Spleen (tissue), 13 donors: ENCODE results near the gene DEFB131B. TPM values are rescaled to one million over a fixed set of nuclear protein-coding genes. Genes with fewer than 3 reads are reported as not detected.
"Not testable (repeated sequence)": the region's sequence is repeated elsewhere in the genome, so short reads cannot be mapped to it uniquely, and the experiment has no call there.

Experiments used
- DNase-seq: peaks from one replicate; pipeline ENCODE4 v3.0.0-alpha.2; 2020
- H3K27ac ChIP-seq, 8 donors: fragments of 200-600 bp; sonication (generic) in 7 of 8; 1 replicate in 4 of 8; 2 replicates in 4 of 8; pipeline versions ENCODE4 v1.5.0 to v1.8.0; 2016 to 2021; ENCODE audit warnings: inconsistent platforms in 4 of 8, mild to moderate bottlenecking in 4 of 8, moderate library complexity in 1 of 8
- H3K27me3 ChIP-seq, 7 donors: fragments of 200-600 bp; sonication (generic) in 6 of 7; replicated peaks in 1 of 7; 1 replicate in 4 of 7; 2 replicates in 3 of 7; pipeline versions ENCODE4 v1.5.0 to v1.8.0; 2016 to 2021; ENCODE audit warnings: inconsistent platforms in 3 of 7, mild to moderate bottlenecking in 1 of 7
- H3K36me3 ChIP-seq, 6 donors: fragments of 200-600 bp; sonication (generic) in 5 of 6; 1 replicate in 4 of 6; 2 replicates in 2 of 6; pipeline versions ENCODE4 v1.5.0 to v1.8.0; 2016 to 2021; ENCODE audit warnings: inconsistent platforms in 2 of 6
- H3K4me1 ChIP-seq, 6 donors: fragments of 200-600 bp; sonication (generic) in 5 of 6; 1 replicate in 3 of 6; 2 replicates in 3 of 6; pipeline versions ENCODE4 v1.5.0 to v1.8.0; 2016 to 2021; ENCODE audit warnings: inconsistent platforms in 3 of 6
- H3K4me3 ChIP-seq, 8 donors: fragments of 200-600 bp; sonication (generic) in 7 of 8; 1 replicate in 4 of 8; 2 replicates in 4 of 8; pipeline versions ENCODE4 v1.5.0 to v1.8.0; 2016 to 2021; ENCODE audit warnings: inconsistent platforms in 4 of 8, mild to moderate bottlenecking in 4 of 8, moderate library complexity in 2 of 8
- H3K9me3 ChIP-seq, 8 donors: fragments of 200-600 bp; sonication (generic) in 7 of 8; 1 replicate in 4 of 8; 2 replicates in 4 of 8; pipeline versions ENCODE4 v1.5.0 to v1.8.0; 2016 to 2021; ENCODE audit warnings: inconsistent platforms in 4 of 8
- CTCF ChIP-seq, 11 experiments: fragments of 200-600 bp in 7 of 11; fragments of 450-650 bp in 4 of 11; sonication (generic) in 4 of 11; IDR thresholded peaks in 8 of 11; conservative IDR thresholded peaks in 3 of 11; 1 replicate in 7 of 11; 2 replicates in 4 of 11; pipeline versions ENCODE4 v1.4.0 to v1.8.0; 2016 to 2021; ENCODE audit warnings: antibody characterized with exemption in 11 of 11, inconsistent platforms in 4 of 11, mild to moderate bottlenecking in 1 of 11
- POLR2A ChIP-seq, 3 donors: fragments of 450-650 bp; IDR thresholded peaks; one replicate each; pipeline ENCODE4 v1.5.1; 2017; ENCODE audit warnings: antibody characterized with exemption in 3 of 3, mild to moderate bottlenecking in 1 of 3
- POLR2AphosphoS5 ChIP-seq, 3 donors: sonication (generic); formaldehyde crosslinking; IDR thresholded peaks; one replicate each; pipeline ENCODE4 v1.5.1; 2017; ENCODE audit warnings: antibody characterized with exemption in 3 of 3
- WGBS, 5 donors: extraction: QIAGEN DNeasy Blood & Tissue Kit in 3 of 5; methylation state at CpG; one replicate each; pipeline versions ENCODE4 v1.1.5 to v1.1.7; 2013 to 2018; 5-methylcytosine and 5-hydroxymethylcytosine counted together
- intact Hi-C: fragments of 100-400 bp; cut with DNase I; formaldehyde crosslinking; loops from one replicate; pipeline ENCODE4 v1.15.0; 2023; ENCODE audit warnings: low total_unique reads
- long read RNA-seq, 2 donors: transcript quantifications; one replicate each; lab custom pipeline, GENCODE V29; 2026
- polyA plus RNA-seq, 3 donors: library from polyadenylated mRNA; stranded (reverse); fragments of 200-250 nt; gene quantifications; one replicate each; pipeline ENCODE4 v1.2.1, GENCODE V29; 2013
- total RNA-seq, 7 donors: library from RNA; depleted of rRNA in 3 of 7; stranded (reverse); fragments of >200 nt in 3 of 7; fragmentation: NEBNext Ultra II Directional in 4 of 7; extraction: Animal tissue kit (Norgen Biotek cat#: 25700) in 4 of 7; gene quantifications; one replicate each; pipeline versions ENCODE4 v1.1.0 to v1.2.1, GENCODE V29; 2016 to 2021
- donor health status: healthy with polysubstance abuse.
- donor health status: DM: no; HTN: no; CAD: no; lungs with moderate emphysema.
- donor health status: DM: no; HTN: no; CAD: no.
- donor health status: Bipolar disorder and iron deficiency.
- donor health status: healthy.
- donor health status: DM: no; HTN: no; CAD: no.
- donor health status: DM: yes; HTN: yes; CAD: no.

Gene DEFB131B
- total RNA-seq (not detected), polyA plus RNA-seq (not detected)
- long read RNA-seq, donor 1 = 0 reads
- long read RNA-seq, donor 2 = 0 reads

GRCh38 chr11:71878059-71878458, at the start of gene DEFB131B:
DEFB131B (plus strand) TSS chr11:71878453; CDS start chr11:71878453, 0 bp downstream.
- DNase-seq, intact Hi-C loops, H3K27ac ChIP-seq, H3K27me3 ChIP-seq, H3K4me1 ChIP-seq, H3K9me3 ChIP-seq, H3K4me3 ChIP-seq: not testable (repeated sequence)
- H3K36me3 ChIP-seq = peaks cover 0 to 28% (median 0%) of the 10 kb centered on the region in 6 donors
- whole genome bisulfite sequencing, 5 donors = 90 to 100% (median 94%) methylated on average over 1 of the region's 1 CpG

- H3K4me1 ChIP-seq, intact Hi-C loops, DNase-seq, H3K4me3 ChIP-seq, H3K27ac ChIP-seq, H3K36me3 ChIP-seq, H3K9me3 ChIP-seq, H3K27me3 ChIP-seq: not testable (repeated sequence)
- WGBS, 5 donors = 90 to 99% (median 97%) methylated on average over 3 of the region's 3 CpGs
These were observed 49.0 kb upstream of the DEFB131B start for GRCh38 chr11:71829247-71829646.

GRCh38 chr11:71829686-71830085, 48.6 kb upstream of the DEFB131B start:
- 46 to 83% (median 55%) methylated on average over 3 of the region's 3 CpGs for WGBS, 5 donors
- H3K36me3 ChIP-seq, DNase-seq, H3K27me3 ChIP-seq, H3K4me1 ChIP-seq, H3K4me3 ChIP-seq, H3K27ac ChIP-seq, intact Hi-C loops, H3K9me3 ChIP-seq: not testable (repeated sequence)

GRCh38 chr11:71832811-71833210, 45.4 kb upstream of the DEFB131B start, which contains the start of gene DEFB108B:
DEFB108B (plus strand) TSS chr11:71833200; CDS start chr11:71833200, 0 bp downstream.
- H3K27ac ChIP-seq, H3K27me3 ChIP-seq, H3K4me1 ChIP-seq, H3K36me3 ChIP-seq, H3K9me3 ChIP-seq, H3K4me3 ChIP-seq, intact Hi-C loops, DNase-seq: not testable (repeated sequence)
- WGBS, 5 donors = 0 to 64% (median 0%) methylated on average over 1 of the region's 1 CpG

- H3K4me3 ChIP-seq, H3K4me1 ChIP-seq, intact Hi-C loops, DNase-seq, H3K27ac ChIP-seq, H3K36me3 ChIP-seq, H3K27me3 ChIP-seq, H3K9me3 ChIP-seq: not testable (repeated sequence)
- WGBS, 5 donors = 81 to 94% (median 91%) methylated on average over 6 of the region's 6 CpGs
These were observed 35.5 kb upstream of the DEFB131B start for GRCh38 chr11:71842720-71843119.

- H3K27ac ChIP-seq, H3K4me3 ChIP-seq, H3K9me3 ChIP-seq, H3K36me3 ChIP-seq, intact Hi-C loops, H3K4me1 ChIP-seq, H3K27me3 ChIP-seq, DNase-seq: not testable (repeated sequence)
- WGBS, 5 donors = 87 to 98% (median 91%) methylated on average over 4 of the region's 4 CpGs
These were observed 34.9 kb upstream of the DEFB131B start for GRCh38 chr11:71843355-71843754.

GRCh38 chr11:71843858-71844257, 34.4 kb upstream of the DEFB131B start:
- intact Hi-C loops = no loop called here
- Histone ChIP-seq H3K4me1 (no peaks in the 10 kb centered on the region), H3K4me3 (no peak overlapping the region), H3K27me3 (no peaks in the 10 kb centered on the region), H3K9me3 (peaks cover 0 to 11% (median 0%) of the 10 kb centered on the region in 8 donors), H3K36me3 (no peaks in the 10 kb centered on the region), H3K27ac (no peak overlapping the region)
- 84 to 100% (median 88%) methylated on average over 9 to 15 of the region's 15 CpGs for WGBS, 5 donors
- TF ChIP-seq POLR2AphosphoS5 (IDR thresholded peaks at IDR 0.05) = no peak
- no peak for TF ChIP-seq CTCF (IDR thresholded peaks at IDR 0.05 in 8 of 11, conservative IDR thresholded peaks at IDR 0.05 in 3 of 11)
- TF ChIP-seq POLR2A (IDR thresholded peaks at IDR 0.05) = no peak
- DNase-seq = peak; percentile 64

- H3K4me1 ChIP-seq, H3K36me3 ChIP-seq, intact Hi-C loops, DNase-seq, H3K4me3 ChIP-seq, H3K27me3 ChIP-seq, H3K27ac ChIP-seq: not testable (repeated sequence)
- peaks cover 0 to 20% (median 17%) of the 10 kb centered on the region in 8 donors for H3K9me3 ChIP-seq
- WGBS, 5 donors = 90 to 98% (median 95%) methylated on average over 2 of the region's 2 CpGs
These were observed 24.4 kb upstream of the DEFB131B start for GRCh38 chr11:71853895-71854294.

GRCh38 chr11:71855880-71856279, 22.4 kb upstream of the DEFB131B start:
- H3K9me3 ChIP-seq, H3K4me1 ChIP-seq, H3K27ac ChIP-seq, intact Hi-C loops, DNase-seq, H3K4me3 ChIP-seq, H3K27me3 ChIP-seq, H3K36me3 ChIP-seq: not testable (repeated sequence)
- WGBS, 5 donors = 10 to 21% (median 18%) methylated on average over 2 of the region's 2 CpGs

- H3K36me3 ChIP-seq, H3K4me1 ChIP-seq, intact Hi-C loops, H3K9me3 ChIP-seq, DNase-seq, H3K27me3 ChIP-seq, H3K27ac ChIP-seq, H3K4me3 ChIP-seq: not testable (repeated sequence)
- WGBS, 5 donors = 92 to 98% (median 94%) methylated on average over 3 of the region's 3 CpGs
These were observed 17.4 kb upstream of the DEFB131B start for GRCh38 chr11:71860835-71861234.
